Vagina (tissue), 2 donors: Measurements from ENCODE around the gene COBL.

ENCODE experiments used
- POLR2A ChIP-seq, 2 donors: fragments of 450-650 bp; IDR thresholded peaks; one replicate each; pipeline ENCODE4 v1.6.1; 2017; ENCODE audit warnings: antibody characterized with exemption in 2 of 2, mild to moderate bottlenecking in 2 of 2, moderate library complexity in 2 of 2
- POLR2AphosphoS5 ChIP-seq, 2 donors: sonication (generic); formaldehyde crosslinking; IDR thresholded peaks; one replicate each; pipeline ENCODE4 v1.9.0; 2017; ENCODE audit warnings: antibody characterized with exemption in 2 of 2, mild to moderate bottlenecking in 2 of 2, low read depth in 1 of 2; ENCODE audit not compliant: insufficient read depth in 1 of 2

GRCh38 chr7:51058764-51059163 is 257.8 kb downstream of the COBL start:
- no peak for TF ChIP-seq POLR2A (IDR thresholded peaks at IDR 0.05)
- no peak for TF ChIP-seq POLR2AphosphoS5 (IDR thresholded peaks at IDR 0.05; ENCODE audit: insufficient read depth in 1 of 2, low read depth in 1 of 2)
